Smooth muscle cell (in vitro differentiated cells): ENCODE results near the gene SMIM28. TPM values are rescaled to one million over a fixed set of nuclear protein-coding genes. Genes with fewer than 3 reads are reported as not detected.

Experiments used
- DNase-seq: peaks from one replicate; lab custom pipeline; 2025; ENCODE audit not compliant: unreplicated experiment; lab: John Stamatoyannopoulos, UW
- H2AFZ ChIP-seq: fragments of 200-600 bp; sonication (generic); 2 replicates; pipeline ENCODE4 v1.6.0; 2016; ENCODE audit warnings: antibody characterized with exemption, low read depth, mild to moderate bottlenecking
- H3F3A ChIP-seq: fragments of 200-600 bp; sonication (generic); 2 replicates; pipeline ENCODE4 v1.6.0; 2017; ENCODE audit warnings: antibody characterized with exemption, low read depth
- H3K27ac ChIP-seq: fragments of 200-600 bp; sonication (generic); 2 replicates; pipeline ENCODE4 v1.5.1; 2016; ENCODE audit warnings: low read depth, mild to moderate bottlenecking
- H3K27me3 ChIP-seq: fragments of 200-600 bp; sonication (generic); 2 replicates; pipeline ENCODE4 v1.6.1; 2016; ENCODE audit warnings: low read depth, mild to moderate bottlenecking
- H3K36me3 ChIP-seq: fragments of 200-600 bp; sonication (generic); 2 replicates; pipeline ENCODE4 v1.5.1; 2016; ENCODE audit warnings: low read depth
- H3K4me1 ChIP-seq: fragments of 200-600 bp; sonication (generic); 2 replicates; pipeline ENCODE4 v1.5.1; 2016; ENCODE audit warnings: low read depth
- H3K4me2 ChIP-seq: fragments of 200-600 bp; sonication (generic); 2 replicates; pipeline ENCODE4 v1.6.0; 2016; ENCODE audit warnings: mild to moderate bottlenecking
- H3K4me3 ChIP-seq: fragments of 200-600 bp; sonication (generic); 2 replicates; pipeline ENCODE4 v1.5.1; 2016; ENCODE audit warnings: mild to moderate bottlenecking
- H3K79me2 ChIP-seq: fragments of 200-600 bp; sonication (generic); 2 replicates; pipeline ENCODE4 v1.6.0; 2016; ENCODE audit warnings: low read depth, mild to moderate bottlenecking
- H3K9ac ChIP-seq: fragments of 200-600 bp; sonication (generic); 2 replicates; pipeline ENCODE4 v1.6.0; 2016; ENCODE audit warnings: low read depth
- H3K9me3 ChIP-seq: fragments of 200-600 bp; sonication (generic); replicated peaks from 2 replicates; pipeline ENCODE4 v1.5.1; 2016; ENCODE audit warnings: low read depth
- H4K20me1 ChIP-seq: fragments of 200-600 bp; sonication (generic); 2 replicates; pipeline ENCODE4 v1.6.0; 2016; ENCODE audit warnings: low read depth
- CTCF ChIP-seq: fragments of 200-600 bp; sonication (generic); IDR thresholded peaks from 2 replicates; pipeline ENCODE4 v1.5.1; 2017; ENCODE audit warnings: borderline replicate concordance, mild to moderate bottlenecking, antibody characterized with exemption; ENCODE audit not compliant: insufficient read depth, poor library complexity, severe bottlenecking
- WGBS: methylation state at CpG from one replicate; pipeline ENCODE4 v1.1.7; 2016; ENCODE audit warnings: low lambda C conversion rate; 5-methylcytosine and 5-hydroxymethylcytosine counted together
- polyA plus RNA-seq: library from polyadenylated mRNA; unstranded; fragments of >200 nt; fragmentation: Nextera tagmentation; extraction: Ambion mirVana; gene quantifications from 2 replicates; pipeline ENCODE4 v1.2.1, GENCODE V29; 2016
- total RNA-seq: library from RNA; depleted of rRNA; stranded (reverse); fragments of >200 nt; gene quantifications from 2 replicates; pipeline ENCODE4 v1.2.3, GENCODE V29; 2014

SMIM28 gene
- total and polyA plus RNA-seq, 2 experiments from 2014 or later: not detected

DNA sequence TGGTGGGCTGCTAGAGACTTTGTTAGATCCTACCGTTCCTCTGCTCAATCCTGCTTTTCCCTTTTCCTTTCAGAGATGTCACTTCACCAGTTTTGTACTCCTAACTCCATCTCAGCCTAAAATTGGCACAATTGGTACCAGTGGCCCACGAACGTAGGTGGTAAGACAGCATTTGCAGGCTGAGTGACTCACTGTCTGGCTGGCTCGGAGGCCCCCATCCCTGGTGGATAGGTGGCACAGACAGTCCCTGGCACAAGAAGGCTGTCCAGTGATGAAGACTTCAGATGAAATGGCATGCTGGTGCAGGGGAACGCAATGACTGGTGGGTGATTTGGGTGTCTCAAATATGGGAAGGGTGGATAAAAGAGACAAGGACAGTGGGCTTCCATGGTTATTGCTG, 37.4 kb downstream of the SMIM28 start:
- H3K79me2 ChIP-seq: no peaks in the 10 kb centered on the region
- DNase-seq: no peak
- H4K20me1 ChIP-seq: no peaks in the 10 kb centered on the region
- 94% methylated on average over 5 of the region's 5 CpGs for WGBS
- no peaks in the 10 kb centered on the region for H3F3A ChIP-seq
- H3K4me1 ChIP-seq: no peaks in the 10 kb centered on the region
- H3K9ac ChIP-seq: no peak overlapping the region
- H3K27me3 ChIP-seq: no peaks in the 10 kb centered on the region
- no peak for TF ChIP-seq CTCF
- no peak overlapping the region for H3K4me2 ChIP-seq
- H2AFZ ChIP-seq: no peak overlapping the region
- peaks cover 6% of the 10 kb centered on the region for H3K36me3 ChIP-seq
- no peaks in the 10 kb centered on the region for H3K9me3 ChIP-seq
- no peak overlapping the region for H3K4me3 ChIP-seq
- H3K27ac ChIP-seq: no peak overlapping the region

GRCh38 chr6:138416206-138416605, 38.5 kb downstream of the SMIM28 start:
- 80% methylated on average over 4 of the region's 4 CpGs for WGBS

DNA sequence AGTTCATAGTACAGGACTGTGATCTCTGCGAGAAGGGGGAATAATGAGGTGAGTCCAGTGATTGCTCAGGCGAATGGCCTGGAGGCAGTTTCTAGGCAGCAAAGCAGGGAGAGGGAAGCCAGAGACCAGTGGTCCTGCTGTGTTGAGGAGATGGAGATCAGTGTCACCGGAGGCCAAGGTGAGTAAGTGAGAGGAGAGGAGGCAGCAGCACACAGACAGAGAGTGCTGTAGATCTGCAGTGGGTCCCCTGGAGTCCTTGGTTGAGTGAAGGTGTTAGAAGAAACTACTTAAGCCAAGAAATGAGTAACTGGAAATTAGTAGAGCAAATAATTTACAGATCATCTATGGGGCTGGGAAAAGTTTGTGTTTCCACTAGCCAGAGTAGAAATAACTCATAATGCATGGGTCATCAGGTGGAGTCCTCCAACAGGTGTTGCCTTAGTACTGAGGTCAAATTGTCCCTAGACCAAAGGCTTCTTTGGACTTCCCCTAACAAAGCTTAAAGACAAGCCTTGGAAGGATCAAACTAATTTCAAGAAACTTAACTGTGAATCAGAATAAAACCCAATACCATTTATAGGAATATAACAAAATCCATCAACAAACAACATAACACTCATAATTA, 39.9 kb downstream of the SMIM28 start:
- H3K9ac ChIP-seq: no peak overlapping the region
- no peaks in the 10 kb centered on the region for H4K20me1 ChIP-seq
- H3K79me2 ChIP-seq: no peaks in the 10 kb centered on the region
- no peaks in the 10 kb centered on the region for H3K27me3 ChIP-seq
- H3K27ac ChIP-seq: no peak overlapping the region
- H3K4me3 ChIP-seq: no peak overlapping the region
- TF ChIP-seq CTCF: no peak
- WGBS: 66% methylated on average over 3 of the region's 3 CpGs
- peaks cover 10% of the 10 kb centered on the region for H3K36me3 ChIP-seq
- H3K9me3 ChIP-seq: no peaks in the 10 kb centered on the region
- no peaks in the 10 kb centered on the region for H3F3A ChIP-seq
- no peak overlapping the region for H2AFZ ChIP-seq
- H3K4me2 ChIP-seq: no peak overlapping the region
- H3K4me1 ChIP-seq: no peaks in the 10 kb centered on the region
- DNase-seq: no peak

More at GRCh38 chr6:138416206-138416605, 38.5 kb downstream of the SMIM28 start:
- H3K4me3 ChIP-seq: no peak overlapping the region
- H3K36me3 ChIP-seq: peaks cover 6% of the 10 kb centered on the region
- H3K27me3 ChIP-seq: no peaks in the 10 kb centered on the region
- H4K20me1 ChIP-seq: no peaks in the 10 kb centered on the region
- H3K4me1 ChIP-seq: no peaks in the 10 kb centered on the region
- H3K4me2 ChIP-seq: no peak overlapping the region
- H3K9me3 ChIP-seq: no peaks in the 10 kb centered on the region
- TF ChIP-seq CTCF: no peak
- H3K9ac ChIP-seq: no peak overlapping the region
- H2AFZ ChIP-seq: no peak overlapping the region
- H3K79me2 ChIP-seq: no peaks in the 10 kb centered on the region
- no peaks in the 10 kb centered on the region for H3F3A ChIP-seq
- H3K27ac ChIP-seq: no peak overlapping the region
- no peak for DNase-seq

DNA sequence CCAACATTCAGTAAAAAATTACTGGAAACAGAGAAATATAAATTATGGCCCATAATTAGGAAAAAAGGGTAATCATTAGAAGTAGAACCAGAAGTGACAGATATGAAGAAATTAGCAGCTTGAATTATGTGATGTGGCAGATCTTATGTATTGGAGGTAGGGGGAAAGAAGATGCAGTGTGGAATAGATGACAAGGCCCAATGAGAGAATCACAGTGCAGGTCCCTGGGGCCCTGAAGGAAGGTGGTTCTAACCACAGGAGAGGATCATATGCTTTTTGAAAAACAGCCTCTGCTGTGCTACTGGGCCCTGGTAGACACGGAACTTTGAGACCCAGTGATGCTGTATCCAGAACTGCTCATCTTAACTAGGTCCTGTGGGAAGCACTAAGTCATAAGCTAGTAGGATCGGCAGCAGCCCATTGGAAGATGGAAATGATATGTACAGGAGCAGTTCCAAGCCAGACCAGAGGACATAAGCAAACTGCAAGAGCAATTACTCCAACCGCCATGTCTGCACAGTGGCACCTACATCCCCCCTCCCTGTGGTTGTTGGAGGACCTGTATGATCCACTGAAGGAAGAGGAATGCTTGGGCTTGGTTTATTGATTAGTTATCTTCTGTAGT, 40.5 kb downstream of the SMIM28 start:
- Histone ChIP-seq H4K20me1 (no peaks in the 10 kb centered on the region), H2AFZ (no peak overlapping the region), H3K4me3 (no peak overlapping the region), H3K4me1 (no peaks in the 10 kb centered on the region), H3K36me3 (peaks cover 5% of the 10 kb centered on the region), H3F3A (no peaks in the 10 kb centered on the region), H3K4me2 (no peak overlapping the region), H3K9me3 (no peaks in the 10 kb centered on the region), H3K79me2 (no peaks in the 10 kb centered on the region), H3K27me3 (no peaks in the 10 kb centered on the region), H3K9ac (no peak overlapping the region), H3K27ac (no peak overlapping the region)
- no peak for TF ChIP-seq CTCF
- DNase-seq: no peak
- 96% methylated on average over 3 of the region's 3 CpGs for WGBS
